H1 (cell line): ENCODE data around the gene C11orf54. TPM values are rescaled to one million over a fixed set of nuclear protein-coding genes. Genes with fewer than 3 reads are reported as not detected.

ENCODE experiments used
- CTCF ChIA-PET: fragments of 300-600 bp; sonication (Branson Sonifier 250); formaldehyde crosslinking; loops from one replicate; lab custom pipeline; 2021; ENCODE audit not compliant: partially characterized antibody; lab: Charles Lee
- POLR2A ChIA-PET: fragments of 300-600 bp; sonication (Branson Sonifier 250); formaldehyde crosslinking; loops from one replicate; lab custom pipeline; 2021; ENCODE audit warnings: inconsistent platforms; ENCODE audit not compliant: partially characterized antibody; lab: Charles Lee
- DNase-seq, 2 experiments: peaks; one replicate each; pipeline versions ENCODE4 v3.0.0 to v3.0.0-alpha.2; 2010 to 2022; ENCODE audit warnings: low spot score in 2 of 2, low read depth in 1 of 2, mixed read lengths in 1 of 2
- FAIRE-seq: peaks from 2 replicates; lab custom pipeline; 2011; peaks lifted over from hg19 to GRCh38; lab: Jason Lieb, UNC
- H2AFZ ChIP-seq: 2 replicates; pipeline ENCODE4 v1.8.1; 2012; ENCODE audit warnings: low read length, inconsistent platforms
- H2AK5ac ChIP-seq: 2 replicates; pipeline ENCODE4 v1.6.1; 2013; ENCODE audit warnings: low read depth, low read length
- H2BK120ac ChIP-seq: replicated peaks from 2 replicates; pipeline ENCODE3; 2013; ENCODE audit warnings: low read depth, low read length, inconsistent platforms
- H2BK12ac ChIP-seq: 2 replicates; pipeline ENCODE4 v1.6.1; 2013; ENCODE audit warnings: low read depth, low read length
- H2BK15ac ChIP-seq: 2 replicates; pipeline ENCODE4 v1.6.1; 2013; ENCODE audit warnings: low read length
- H2BK20ac ChIP-seq: 2 replicates; pipeline ENCODE4 v1.6.1; 2013; ENCODE audit warnings: low read length
- H2BK5ac ChIP-seq: 2 replicates; pipeline ENCODE4 v1.6.1; 2013; ENCODE audit warnings: low read depth, low read length
- H3K14ac ChIP-seq: 2 replicates; pipeline ENCODE4 v1.6.1; 2013; ENCODE audit warnings: inconsistent platforms; ENCODE audit not compliant: insufficient read length
- H3K18ac ChIP-seq: 2 replicates; pipeline ENCODE4 v1.6.1; 2013; ENCODE audit warnings: low read length; ENCODE audit errors: extremely low read depth
- H3K23ac ChIP-seq: 2 replicates; pipeline ENCODE4 v1.6.1; 2013; ENCODE audit warnings: inconsistent platforms; ENCODE audit not compliant: insufficient read length
- H3K23me2 ChIP-seq: 2 replicates; pipeline ENCODE4 v1.6.1; 2013; ENCODE audit warnings: low read depth, low read length
- H3K27ac ChIP-seq: 2 replicates; pipeline ENCODE4 v1.6.1; 2011; ENCODE audit warnings: low read depth, low read length, inconsistent platforms
- H3K27me3 ChIP-seq, 4 experiments: replicated peaks in 1 of 4; 1 replicate in 1 of 4; 2 replicates in 3 of 4; pipeline versions ENCODE4 v1.6.1 to v1.8.1; 2011 to 2013; ENCODE audit warnings: low read length in 3 of 4, mild to moderate bottlenecking in 3 of 4, inconsistent platforms in 2 of 4, mixed read lengths in 2 of 4, moderate library complexity in 1 of 4; ENCODE audit not compliant: control insufficient read depth in 3 of 4, insufficient read depth in 3 of 4; ENCODE audit errors: extremely low read depth in 1 of 4
- H3K36me3 ChIP-seq, 4 experiments: 2 replicates each; pipeline versions ENCODE4 v1.6.1 to v1.8.1; 2011 to 2013; ENCODE audit warnings: mild to moderate bottlenecking in 4 of 4, low read length in 3 of 4, moderate library complexity in 2 of 4, control low read depth in 1 of 4, inconsistent platforms in 1 of 4; ENCODE audit not compliant: insufficient read depth in 4 of 4, control insufficient read depth in 2 of 4
- H3K4ac ChIP-seq: replicated peaks from 2 replicates; pipeline ENCODE3; 2013; ENCODE audit warnings: low read length, low read depth, mixed read lengths, inconsistent platforms; ENCODE audit not compliant: insufficient read length
- H3K4me1 ChIP-seq, 4 experiments: replicated peaks in 1 of 4; 1 replicate in 1 of 4; 2 replicates in 3 of 4; pipeline versions ENCODE4 v1.6.1 to v1.8.1; 2011 to 2013; ENCODE audit warnings: low read length in 3 of 4, inconsistent platforms in 2 of 4, mixed read lengths in 1 of 4; ENCODE audit not compliant: insufficient read depth in 4 of 4, control insufficient read depth in 3 of 4
- H3K4me2 ChIP-seq, 2 experiments: 2 replicates each; pipeline versions ENCODE4 v1.6.1 to v1.8.1; 2011 to 2013; ENCODE audit warnings: low read depth in 2 of 2, low read length in 2 of 2, control low read depth in 1 of 2, inconsistent platforms in 1 of 2, mild to moderate bottlenecking in 1 of 2; ENCODE audit not compliant: insufficient read depth in 1 of 2
- H3K4me3 ChIP-seq, 4 experiments: fragments of 200-600, 300-600 bp in 1 of 4; sonication (generic), shearing (Covaris generic), sonication (Bioruptor Twin) in 1 of 4; 2 replicates each; pipeline versions ENCODE4 v1.5.1 to v1.8.1; 2011 to 2016; ENCODE audit warnings: low read length in 4 of 4, low read depth in 3 of 4, control low read depth in 2 of 4, inconsistent platforms in 2 of 4, mild to moderate bottlenecking in 2 of 4, mixed read lengths in 1 of 4, moderate library complexity in 1 of 4; ENCODE audit not compliant: insufficient read depth in 2 of 4; ENCODE audit errors: extremely low read depth in 1 of 4
- H3K56ac ChIP-seq: replicated peaks from 2 replicates; pipeline ENCODE3; 2013; ENCODE audit warnings: low read depth, mild to moderate bottlenecking, mixed read lengths, low read length, inconsistent platforms; ENCODE audit not compliant: insufficient read length
- H3K79me1 ChIP-seq: 2 replicates; pipeline ENCODE4 v1.6.1; 2013; ENCODE audit warnings: low read depth, low read length, control low read depth
- H3K79me2 ChIP-seq, 2 experiments: 2 replicates each; pipeline versions ENCODE4 v1.6.1 to v1.8.1; 2012 to 2013; ENCODE audit warnings: low read length in 2 of 2, mild to moderate bottlenecking in 2 of 2, inconsistent platforms in 1 of 2; ENCODE audit not compliant: insufficient read depth in 2 of 2, control insufficient read depth in 1 of 2
- H3K9ac ChIP-seq, 4 experiments: replicated peaks in 1 of 4; 1 replicate in 1 of 4; 2 replicates in 3 of 4; pipeline versions ENCODE4 v1.6.1 to v1.8.1; 2011 to 2013; ENCODE audit warnings: low read depth in 3 of 4, low read length in 3 of 4, control low read depth in 2 of 4, mild to moderate bottlenecking in 2 of 4, moderate library complexity in 2 of 4, inconsistent platforms in 1 of 4; ENCODE audit errors: extremely low read depth in 1 of 4
- H3K9me3 ChIP-seq, 2 experiments: 2 replicates each; pipeline versions ENCODE4 v1.6.1 to v1.8.1; 2012 to 2013; ENCODE audit warnings: mild to moderate bottlenecking in 2 of 2, moderate library complexity in 2 of 2, control low read depth in 1 of 2, inconsistent platforms in 1 of 2, low read depth in 1 of 2, low read length in 1 of 2, mixed read lengths in 1 of 2; ENCODE audit not compliant: insufficient read depth in 2 of 2
- H4K20me1 ChIP-seq, 2 experiments: replicated peaks in 1 of 2; 2 replicates each; pipeline versions ENCODE3 to v1.8.1; 2011 to 2013; ENCODE audit warnings: inconsistent platforms in 2 of 2, low read length in 2 of 2, mild to moderate bottlenecking in 1 of 2; ENCODE audit not compliant: insufficient read depth in 2 of 2, control insufficient read depth in 1 of 2
- H4K5ac ChIP-seq: 2 replicates; pipeline ENCODE4 v1.6.1; 2013; ENCODE audit warnings: low read length, low read depth, mixed read lengths, inconsistent platforms; ENCODE audit not compliant: insufficient read length
- H4K8ac ChIP-seq: 2 replicates; pipeline ENCODE4 v1.8.0; 2013; ENCODE audit warnings: mild to moderate bottlenecking, moderate library complexity, low read length, inconsistent platforms; ENCODE audit not compliant: insufficient read depth; ENCODE audit errors: extremely low read depth
- H4K91ac ChIP-seq: replicated peaks from 2 replicates; pipeline ENCODE3; 2013; ENCODE audit warnings: low read length, mixed read lengths, inconsistent platforms; ENCODE audit not compliant: insufficient read length
- CHD1 ChIP-seq: IDR thresholded peaks from 2 replicates; pipeline ENCODE4 v1.6.1; 2012; ENCODE audit warnings: low read depth, low read length, improper control_type of control experiment
- GABPA ChIP-seq: IDR thresholded peaks from 2 replicates; pipeline ENCODE4 v1.6.1; 2011; ENCODE audit warnings: mild to moderate bottlenecking, low read length, moderate library complexity, borderline replicate concordance; ENCODE audit not compliant: insufficient read depth
- KDM1A ChIP-seq: fragments of 200-600, 300-600 bp; sonication (generic); IDR thresholded peaks from 2 replicates; pipeline ENCODE4 v1.7.1; 2016; ENCODE audit warnings: mild to moderate bottlenecking, low read length, borderline replicate concordance
- SUZ12 ChIP-seq: fragments of 200-600 bp; sonication (generic); IDR thresholded peaks from 2 replicates; pipeline ENCODE4 v1.6.1; 2012; ENCODE audit warnings: mild to moderate bottlenecking, inconsistent platforms, low read length, moderate library complexity, mixed read lengths
- TAF1 ChIP-seq: IDR thresholded peaks from 2 replicates; pipeline ENCODE4 v1.6.1; 2011; ENCODE audit warnings: mild to moderate bottlenecking, low read depth, low read length
- WGBS, 2 experiments: shearing (Covaris generic) in 1 of 2; methylation state at CpG; one replicate each; pipeline versions ENCODE4 v1.1.6 to v1.1.7; 2013 to 2015; ENCODE audit warnings: low lambda C conversion rate in 2 of 2, mixed read lengths in 2 of 2, inconsistent platforms in 1 of 2, low coverage in 1 of 2, missing lambda C conversion rate in 1 of 2; ENCODE audit not compliant: insufficient replicate concordance in 2 of 2, insufficient coverage in 1 of 2, insufficient read length in 1 of 2; ENCODE audit errors: extremely low coverage in 1 of 2, missing lambda C conversion rate in 1 of 2; 5-methylcytosine and 5-hydroxymethylcytosine counted together
- polyA plus RNA-seq, 7 experiments: library from polyadenylated mRNA; depleted of rRNA in 3 of 7; stranded (reverse) in 5 of 7; unstranded in 2 of 7; fragments of >200 nt in 5 of 7; fragments of 200-250 nt in 2 of 7; gene quantifications; 1 replicate in 5 of 7; 2 replicates in 1 of 7; 4 replicates in 1 of 7; pipeline versions ENCODE4 v1.2.1 to v1.2.3, GENCODE V29; 2011 to 2013; ENCODE audit warnings: missing spikeins in 2 of 7, mixed read lengths in 2 of 7
- total RNA-seq: library from RNA; stranded (reverse); fragmentation: NEBNext Ultra II Directional; extraction: Animal tissue kit (Norgen Biotek cat#: 25700); gene quantifications from 2 replicates; pipeline ENCODE4 v1.2.1, GENCODE V29; 2021

C11orf54 gene
- total and polyA plus RNA-seq, 2 of the 8 experiments (the other 6 are each of a cell fraction or from before 2014, with no cell fraction given): 14.7 to 24.5 TPM

DNA sequence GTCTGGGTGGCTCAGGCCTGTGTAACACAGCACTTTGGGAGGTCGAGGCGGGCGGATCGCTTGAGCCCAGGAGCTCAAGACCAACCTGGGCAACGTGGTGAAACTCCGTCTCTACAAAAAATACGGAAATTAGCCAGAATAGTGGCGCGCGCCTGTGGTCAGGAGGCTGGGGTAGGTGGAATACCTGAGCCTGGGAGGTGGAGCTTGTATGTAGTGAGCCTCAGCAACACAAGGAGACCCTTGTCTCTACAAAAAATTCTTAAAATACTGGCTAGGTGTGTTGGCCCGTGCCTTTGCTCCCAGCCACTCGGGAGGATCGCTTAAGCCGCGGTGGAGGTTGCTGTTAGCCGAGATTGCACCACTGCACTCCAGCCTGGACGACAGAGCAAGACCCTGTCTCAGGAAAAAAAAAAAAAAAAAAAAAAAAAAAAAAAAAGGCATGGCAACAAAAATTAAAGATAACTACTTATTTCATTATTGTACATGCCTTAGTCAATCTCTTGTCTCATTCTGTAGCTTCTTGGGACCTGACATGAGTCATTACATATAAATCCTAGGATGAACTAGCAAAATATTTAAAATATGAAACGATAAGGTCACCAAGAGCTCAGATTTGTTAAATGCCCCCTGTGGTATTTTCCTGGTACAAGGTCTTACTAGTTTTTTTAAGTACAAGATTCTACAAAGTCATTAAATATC, 1.3 kb upstream of the C11orf54 start:
- Histone ChIP-seq H3K4me2 (peak overlapping the region; percentile 69 to 96), H3K18ac (0 out of 2 replicates have a peak overlapping the region, but pooled peaks have one; percentile 20), H2BK12ac (no peak overlapping the region), H3K56ac (no peak overlapping the region), H3K14ac (no peak overlapping the region), H4K8ac (no peak overlapping the region), H2BK5ac (peak overlapping the region; percentile 40; the same call in 1 of the 2 replicates), H2BK120ac (no peak overlapping the region), H3K27me3 (no peaks in the 10 kb centered on the region), H4K20me1 (peaks cover 7 to 8% of the 10 kb centered on the region in 2 experiments), H3K27ac (peak overlapping the region; percentile 93), H3K4ac (no peak overlapping the region), H3K79me2 (peaks cover 18 to 81% of the 10 kb centered on the region in 2 experiments), H4K91ac (no peak overlapping the region), H2BK20ac (no peak overlapping the region), H3K79me1 (no peaks in the 10 kb centered on the region; the same call in 1 of the 2 replicates), H3K4me3 (peak overlapping the region; percentile 91 to 100 (median 98)), H2AK5ac (no peak overlapping the region), H3K23me2 (no peaks in the 10 kb centered on the region; the same call in 1 of the 2 replicates), H3K23ac (no peak overlapping the region), H3K4me1 (peaks cover 3 to 9% (median 6%) of the 10 kb centered on the region in 4 experiments; a peak in 6 of 7 replicates), H3K36me3 (peaks cover 23 to 57% (median 45%) of the 10 kb centered on the region in 4 experiments), H2BK15ac (no peak overlapping the region), H3K9ac (peak overlapping the region; percentile 85 to 100 (median 97)), H3K9me3 (no peaks in the 10 kb centered on the region), H4K5ac (peak overlapping the region; percentile 95), H2AFZ (no peak overlapping the region)
- FAIRE-seq (no peak), DNase-seq (no peak)
- ChIA-PET POLR2A (interaction anchor here (0.6 to 16.4 kb wide), 30 partner anchors 11 to 932 kb away, joined by 3 to 495 read pairs (median 5); partner anchors contain the start of genes CEP295, MED17 and SLC36A4), CTCF (interaction anchor here (0.6 to 1.8 kb wide), 5 partner anchors 8 to 677 kb away, joined by 3 to 5 read pairs (median 4); partner anchors contain the start of gene MED17)
- WGBS, 2 experiments: 2% methylated on average over 18 of the region's 18 CpGs; no CpG with 5 or more reads in 1 of the 2 experiments
- TF ChIP-seq KDM1A: no peak
- no peak for TF ChIP-seq SUZ12
- peak; percentile 38; the same call in 1 of the 2 replicates for TF ChIP-seq TAF1
- 0 out of 2 replicates have a peak, but pooled peaks have one; percentile 42 for TF ChIP-seq CHD1
- no peak for TF ChIP-seq GABPA
